B cell (primary cell): ENCODE data around the gene RDH11. TPM values are rescaled to one million over a fixed set of nuclear protein-coding genes. Genes with fewer than 3 reads are reported as not detected.

Experiments
- ATAC-seq: fragments of 200-7000 bp; cut with Tn5 transposase; one replicate; pipeline ENCODE4 v1.10.0; 2021; ENCODE audit warnings: low read depth, mild to moderate bottlenecking, moderate number of reproducible peaks, moderate library complexity
- CTCF ChIA-PET: fragments of 350-600 bp; sonication (Branson Sonifier 250); formaldehyde crosslinking; loops from one replicate; lab custom pipeline; 2021; ENCODE audit warnings: antibody characterized with exemption, inconsistent platforms; lab: Charles Lee
- POLR2A ChIA-PET: fragments of 350-600 bp; sonication (Branson Sonifier 250); formaldehyde crosslinking; loops from one replicate; lab custom pipeline; 2021; ENCODE audit warnings: antibody characterized with exemption; lab: Charles Lee
- DNase-seq: peaks from one replicate; pipeline ENCODE4 v3.0.0; 2013
- H2AFZ ChIP-seq: 2 replicates; pipeline ENCODE4 v1.6.1; 2012; ENCODE audit warnings: mild to moderate bottlenecking, low read depth, low read length; ENCODE audit not compliant: insufficient read depth, poor library complexity, severe bottlenecking
- H3K27ac ChIP-seq, 2 donors: 1 replicate in 1 of 2; 2 replicates in 1 of 2; pipeline ENCODE4 v1.5.1; 2012 to 2013; ENCODE audit warnings: low read length in 2 of 2, mild to moderate bottlenecking in 2 of 2, moderate library complexity in 1 of 2
- H3K27me3 ChIP-seq, 4 experiments: fragments of 200-600 bp in 1 of 4; sonication (generic) in 1 of 4; replicated peaks in 1 of 4; 1 replicate in 2 of 4; 2 replicates in 2 of 4; pipeline versions ENCODE4 v1.6.1 to v1.7.0; 2013 to 2016; ENCODE audit warnings: low read length in 3 of 4, mild to moderate bottlenecking in 2 of 4, mixed read lengths in 1 of 4, moderate library complexity in 1 of 4; ENCODE audit not compliant: insufficient read depth in 4 of 4, control insufficient read depth in 3 of 4; ENCODE audit errors: control extremely low read depth in 1 of 4
- H3K36me3 ChIP-seq, 2 experiments: replicated peaks in 1 of 2; 1 replicate in 1 of 2; 2 replicates in 1 of 2; pipeline versions ENCODE4 v1.6.1 to v1.7.1; 2013; ENCODE audit warnings: low read length in 1 of 2; ENCODE audit not compliant: insufficient read depth in 2 of 2, control insufficient read depth in 1 of 2; ENCODE audit errors: control extremely low read depth in 1 of 2, extremely low read depth in 1 of 2
- H3K4me1 ChIP-seq, 2 donors: fragments of 200-600 bp in 1 of 2; sonication (generic) in 1 of 2; 1 replicate in 1 of 2; 2 replicates in 1 of 2; pipeline versions ENCODE4 v1.5.1 to v1.6.1; 2013 to 2017; ENCODE audit warnings: low read length in 2 of 2; ENCODE audit not compliant: control insufficient read depth in 2 of 2, insufficient read depth in 2 of 2
- H3K4me2 ChIP-seq: replicated peaks from 2 replicates; pipeline ENCODE3; 2012; ENCODE audit warnings: mild to moderate bottlenecking, low read depth, low read length; ENCODE audit not compliant: poor library complexity, severe bottlenecking
- H3K4me3 ChIP-seq, 5 experiments: fragments of 200-600 bp in 1 of 5; sonication (generic) in 1 of 5; 1 replicate in 3 of 5; 2 replicates in 2 of 5; pipeline versions ENCODE4 v1.5.1 to v1.7.0; 2011 to 2016; ENCODE audit warnings: low read length in 4 of 5, mild to moderate bottlenecking in 4 of 5, low read depth in 2 of 5, control low read depth in 1 of 5, moderate library complexity in 1 of 5; ENCODE audit not compliant: insufficient read depth in 1 of 5; ENCODE audit errors: control extremely low read depth in 1 of 5, extremely low read depth in 1 of 5
- H3K79me2 ChIP-seq: fragments of 200-600 bp; sonication (generic); one replicate; pipeline ENCODE4 v1.6.0; 2016; ENCODE audit warnings: low read length; ENCODE audit not compliant: control insufficient read depth, insufficient read depth
- H3K9ac ChIP-seq: fragments of 200-600 bp; sonication (generic); 2 replicates; pipeline ENCODE4 v1.6.1; 2017; ENCODE audit warnings: mild to moderate bottlenecking, low read length, moderate library complexity
- H3K9me3 ChIP-seq, 3 donors: one replicate each; pipeline versions ENCODE4 v1.6.1 to v1.7.1; 2013; ENCODE audit warnings: low read length in 2 of 3; ENCODE audit not compliant: control insufficient read depth in 2 of 3, insufficient read depth in 1 of 3; ENCODE audit errors: control extremely low read depth in 1 of 3
- H4K20me1 ChIP-seq: 2 replicates; pipeline ENCODE4 v1.6.0; 2012; ENCODE audit warnings: mild to moderate bottlenecking, low read length; ENCODE audit not compliant: insufficient read depth, control insufficient read depth, poor library complexity, severe bottlenecking
- H3K27ac Mint-ChIP-seq: one replicate; pipeline ENCODE4 v1.8.0; 2021; ENCODE audit warnings: mixed read lengths
- H3K27me3 Mint-ChIP-seq: one replicate; pipeline ENCODE4 v1.8.0; 2021; ENCODE audit warnings: mixed read lengths
- H3K4me1 Mint-ChIP-seq: one replicate; pipeline ENCODE4 v1.8.0; 2021; ENCODE audit warnings: mixed read lengths
- H3K4me3 Mint-ChIP-seq: one replicate; pipeline ENCODE4 v1.8.0; 2021; ENCODE audit warnings: mixed read lengths
- H3K9me3 Mint-ChIP-seq: one replicate; pipeline ENCODE4 v1.8.0; 2022; ENCODE audit warnings: mixed read lengths; ENCODE audit not compliant: insufficient read depth
- CTCF ChIP-seq: fragments of 200-600 bp; IDR thresholded peaks from one replicate; pipeline ENCODE4 v1.8.0; 2022; ENCODE audit warnings: antibody characterized with exemption, mild to moderate bottlenecking
- EZH2 ChIP-seq: IDR thresholded peaks from 2 replicates; pipeline ENCODE4 v1.6.1; 2012; ENCODE audit warnings: borderline replicate concordance, low read depth, mild to moderate bottlenecking, moderate library complexity, low read length; ENCODE audit not compliant: insufficient read depth, poor library complexity, severe bottlenecking
- WGBS: methylation state at CpG from one replicate; pipeline ENCODE4 v1.1.5; 2013; ENCODE audit warnings: missing lambda C conversion rate; ENCODE audit not compliant: insufficient coverage; 5-methylcytosine and 5-hydroxymethylcytosine counted together
- intact Hi-C: fragments of 100-400 bp; cut with micrococcal nuclease; formaldehyde crosslinking; loops from one replicate; pipeline ENCODE4 v1.10.0; 2022
- polyA plus RNA-seq: library from polyadenylated mRNA; depleted of rRNA; stranded (reverse); fragments of >200 nt; gene quantifications from 2 replicates; pipeline ENCODE4 v1.2.3, GENCODE V29; 2012
- total RNA-seq, 2 donors: library from RNA; stranded (reverse); fragments of 120-200 nt in 1 of 2; gene quantifications; 1 replicate in 1 of 2; 2 replicates in 1 of 2; pipeline versions ENCODE4 v1.2.3 to v1.2.4, GENCODE V29; 2013 to 2022

RDH11 gene
- total and polyA plus RNA-seq, 2 donors (not counting 1 experiment from before 2014, with no cell fraction given): 32.8 to 35.2 TPM

- Histone ChIP-seq H3K9ac (no peak overlapping the region), H3K27me3 (no peaks in the 10 kb centered on the region), H3K4me1 (no peaks in the 10 kb centered on the region), H3K4me3 (no peak overlapping the region), H3K9me3 (no peaks in the 10 kb centered on the region), H4K20me1 (no peaks in the 10 kb centered on the region), H3K79me2 (no peaks in the 10 kb centered on the region), H2AFZ (no peak overlapping the region), H3K27ac (no peak overlapping the region), H3K36me3 (no peaks in the 10 kb centered on the region), H3K4me2 (no peak overlapping the region)
- POLR2A ChIA-PET: no interaction called here
- H3K4me3 Mint-ChIP-seq: no peak overlapping the region
- no peak overlapping the region for H3K27ac Mint-ChIP-seq
- CTCF ChIA-PET: interaction anchor here (1.1 kb wide), 1 partner anchor 12 kb away, joined by 3 read pairs; no protein-coding TSS in a partner anchor
- no peaks in the 10 kb centered on the region for H3K4me1 Mint-ChIP-seq
- WGBS: 86% methylated on average over 3 of the region's 5 CpGs
- intact Hi-C loops: no loop called here
- H3K9me3 Mint-ChIP-seq: no peaks in the 10 kb centered on the region
- ATAC-seq (no peak), DNase-seq (no peak)
- H3K27me3 Mint-ChIP-seq: no peaks in the 10 kb centered on the region
- TF ChIP-seq EZH2 (no peak), CTCF (no peak)
These were observed 64.6 kb downstream of the RDH11 start for GRCh38 chr14:67630938-67631337.

- Histone ChIP-seq H3K4me3 (no peak overlapping the region), H3K27ac (no peak overlapping the region), H4K20me1 (no peaks in the 10 kb centered on the region), H3K9me3 (no peaks in the 10 kb centered on the region), H3K27me3 (no peaks in the 10 kb centered on the region), H2AFZ (no peak overlapping the region), H3K36me3 (no peaks in the 10 kb centered on the region), H3K9ac (no peak overlapping the region), H3K4me2 (no peak overlapping the region), H3K79me2 (no peaks in the 10 kb centered on the region), H3K4me1 (no peaks in the 10 kb centered on the region)
- DNase-seq (no peak), ATAC-seq (no peak)
- H3K27me3 Mint-ChIP-seq: no peaks in the 10 kb centered on the region
- H3K4me1 Mint-ChIP-seq: no peaks in the 10 kb centered on the region
- POLR2A ChIA-PET: no interaction called here
- TF ChIP-seq CTCF (no peak), EZH2 (no peak)
- no peak overlapping the region for H3K4me3 Mint-ChIP-seq
- CTCF ChIA-PET: interaction anchor here (1.0 to 1.1 kb wide), 2 partner anchors 12 to 59 kb away, joined by 3 read pairs; no protein-coding TSS in a partner anchor
- no peak overlapping the region for H3K27ac Mint-ChIP-seq
- intact Hi-C loops: no loop called here
- no CpG with 5 or more reads among the region's 4 CpGs for WGBS
- H3K9me3 Mint-ChIP-seq: no peaks in the 10 kb centered on the region
These were observed 65.4 kb downstream of the RDH11 start for GRCh38 chr14:67630186-67630585.
